PC-9 (cell line): ENCODE data around the gene NF2. TPM values are rescaled to one million over a fixed set of nuclear protein-coding genes. Genes with fewer than 3 reads are reported as not detected.
A peak's percentile ranks its signal among the peaks of the same experiment; 100 is the strongest.

Experiments used
- BruUV-seq: library from RNA; stranded (reverse); fragments of 400-500 nt; replicated peaks from 2 replicates; lab custom pipeline; 2021; lab: Mats Ljungman, UMichigan
- CTCF ChIA-PET: fragments of 300-600 bp; sonication (Branson Sonifier 250); formaldehyde crosslinking; loops from one replicate; lab custom pipeline; 2022; ENCODE audit warnings: antibody characterized with exemption; lab: Charles Lee
- POLR2A ChIA-PET: fragments of 300-600 bp; sonication (Branson Sonifier 250); formaldehyde crosslinking; loops from one replicate; lab custom pipeline; 2022; ENCODE audit warnings: antibody characterized with exemption; ENCODE audit not compliant: unreplicated experiment; lab: Charles Lee
- DNase-seq, 2 experiments: peaks; one replicate each; pipeline versions ENCODE4 v3.0.0 to v3.0.0-alpha.2; 2015 to 2022; ENCODE audit warnings: mixed read lengths in 1 of 2
- H2AFZ ChIP-seq: fragments of 200-600 bp; sonication (generic); 2 replicates; pipeline ENCODE4 v1.8.1; 2017; ENCODE audit warnings: antibody characterized with exemption
- H3F3A ChIP-seq: fragments of 200-600 bp; sonication (generic); 2 replicates; pipeline ENCODE4 v1.8.1; 2017; ENCODE audit warnings: antibody characterized with exemption, mild to moderate bottlenecking, low read depth; ENCODE audit not compliant: insufficient read depth
- H3K27ac ChIP-seq: fragments of 200-600 bp; sonication (generic); 2 replicates; pipeline ENCODE4 v1.6.1; 2016; ENCODE audit warnings: mixed run types
- H3K27me3 ChIP-seq: fragments of 200-600 bp; sonication (generic); 2 replicates; pipeline ENCODE4 v1.6.1; 2016; ENCODE audit warnings: low read depth, mixed run types; ENCODE audit not compliant: insufficient read depth
- H3K36me3 ChIP-seq: fragments of 200-600 bp; sonication (generic); 2 replicates; pipeline ENCODE4 v1.6.1; 2016; ENCODE audit warnings: low read depth, mixed run types
- H3K4me1 ChIP-seq: fragments of 200-600 bp; sonication (generic); replicated peaks from 2 replicates; pipeline ENCODE4 v1.6.1; 2016; ENCODE audit warnings: mixed run types; ENCODE audit not compliant: insufficient read depth
- H3K4me2 ChIP-seq: fragments of 200-600 bp; sonication (generic); 2 replicates; pipeline ENCODE4 v1.6.1; 2017; ENCODE audit warnings: mixed run types
- H3K4me3 ChIP-seq: fragments of 200-600 bp; sonication (generic); 2 replicates; pipeline ENCODE4 v1.6.1; 2016; ENCODE audit warnings: mixed run types
- H3K79me2 ChIP-seq: fragments of 200-600 bp; sonication (generic); 2 replicates; pipeline ENCODE4 v1.6.1; 2017; ENCODE audit warnings: low read depth, mixed run types
- H3K9me2 ChIP-seq: fragments of 200-600 bp; sonication (generic); 2 replicates; pipeline ENCODE4 v1.8.1; 2017; ENCODE audit warnings: mild to moderate bottlenecking; ENCODE audit not compliant: insufficient read depth
- H3K9me3 ChIP-seq: fragments of 200-600 bp; sonication (generic); 2 replicates; pipeline ENCODE4 v1.8.1; 2016; ENCODE audit warnings: low read depth; ENCODE audit not compliant: insufficient read depth
- H4K20me1 ChIP-seq: fragments of 200-600 bp; sonication (generic); 2 replicates; pipeline ENCODE4 v1.8.1; 2017; ENCODE audit not compliant: insufficient read depth
- CTCF ChIP-seq: fragments of 200-600 bp; sonication (generic); conservative IDR thresholded peaks from 2 replicates; pipeline ENCODE4 v1.6.1; 2017; ENCODE audit warnings: mixed run types, antibody characterized with exemption, mild to moderate bottlenecking, moderate library complexity
- EZH2 ChIP-seq: fragments of 200-600 bp; sonication (generic); IDR thresholded peaks from 2 replicates; pipeline ENCODE4 v1.8.0; 2017; ENCODE audit warnings: antibody characterized with exemption, low read depth
- intact Hi-C: fragments of 100-400 bp; cut with micrococcal nuclease; formaldehyde crosslinking; loops from one replicate; pipeline ENCODE4 v1.10.0; 2022; ENCODE audit not compliant: unreplicated experiment
- total RNA-seq: library from RNA; stranded (reverse); gene quantifications from 2 replicates; pipeline ENCODE4 v1.2.3, GENCODE V29; 2021

NF2 gene
- total RNA-seq, 1 experiment from 2014 or later = 73.2 TPM

DNA sequence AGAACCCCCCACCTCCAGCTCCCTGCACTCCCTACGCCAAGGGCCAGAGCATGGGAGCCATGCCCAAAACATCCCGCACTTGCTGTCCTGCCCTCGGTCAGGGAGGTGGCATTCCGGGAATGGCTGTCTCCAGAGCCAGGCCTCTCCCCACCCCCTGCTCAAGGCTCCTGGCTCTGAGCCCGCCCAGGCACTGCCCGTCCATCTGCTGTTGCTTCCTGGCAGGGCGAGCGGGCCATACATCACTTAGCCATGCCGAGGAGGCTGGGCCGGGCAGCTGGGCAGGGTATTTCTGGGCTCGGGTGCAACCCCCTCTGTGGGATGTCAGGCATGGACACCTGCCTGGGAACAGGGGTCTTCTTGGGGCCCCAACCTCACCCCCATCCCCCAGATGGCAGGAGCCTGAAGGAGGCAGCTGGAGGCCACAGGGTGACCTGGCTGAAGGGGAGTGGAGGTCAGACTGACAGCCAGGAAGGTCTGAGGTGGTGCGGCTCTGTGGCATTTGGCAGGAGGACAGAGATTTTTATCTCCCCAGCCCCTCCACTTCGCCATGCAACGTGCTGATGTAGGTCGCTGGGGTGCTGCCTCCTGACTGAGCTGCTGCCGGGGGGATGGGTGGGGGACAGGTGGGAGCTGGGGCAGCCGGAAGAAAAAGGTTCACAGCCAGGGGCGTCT is 107.6 kb downstream of the NF2 start:
- H3K4me2 ChIP-seq = peak overlapping the region; percentile 24; the same call in 1 of the 2 replicates
- no peak overlapping the region for H3K27ac ChIP-seq
- BruUV-seq = no TSS peak
- no peaks in the 10 kb centered on the region for H3F3A ChIP-seq
- no peaks in the 10 kb centered on the region for H3K27me3 ChIP-seq
- no peaks in the 10 kb centered on the region for H3K9me2 ChIP-seq
- 0 out of 2 replicates have a peak, but pooled peaks cover 11% of the 10 kb centered on the region for H3K4me1 ChIP-seq
- no peak overlapping the region for H3K4me3 ChIP-seq
- TF ChIP-seq CTCF (no peak), EZH2 (no peak)
- DNase-seq = peak in 1 of 2 experiments; percentile 80
- no peaks in the 10 kb centered on the region for H3K9me3 ChIP-seq
- ChIA-PET POLR2A (interaction anchor here (0.6 kb wide), 3 partner anchors 60 to 364 kb away, joined by 7 to 23 read pairs (median 8); no protein-coding TSS in a partner anchor), CTCF (interaction anchor here (0.7 kb wide), 1 partner anchor 103 kb away, joined by 7 read pairs; no protein-coding TSS in a partner anchor)
- H3K36me3 ChIP-seq = no peaks in the 10 kb centered on the region
- no peaks in the 10 kb centered on the region for H3K79me2 ChIP-seq
- no peak overlapping the region for H2AFZ ChIP-seq
- intact Hi-C loops = no loop called here
- H4K20me1 ChIP-seq = no peaks in the 10 kb centered on the region

DNA sequence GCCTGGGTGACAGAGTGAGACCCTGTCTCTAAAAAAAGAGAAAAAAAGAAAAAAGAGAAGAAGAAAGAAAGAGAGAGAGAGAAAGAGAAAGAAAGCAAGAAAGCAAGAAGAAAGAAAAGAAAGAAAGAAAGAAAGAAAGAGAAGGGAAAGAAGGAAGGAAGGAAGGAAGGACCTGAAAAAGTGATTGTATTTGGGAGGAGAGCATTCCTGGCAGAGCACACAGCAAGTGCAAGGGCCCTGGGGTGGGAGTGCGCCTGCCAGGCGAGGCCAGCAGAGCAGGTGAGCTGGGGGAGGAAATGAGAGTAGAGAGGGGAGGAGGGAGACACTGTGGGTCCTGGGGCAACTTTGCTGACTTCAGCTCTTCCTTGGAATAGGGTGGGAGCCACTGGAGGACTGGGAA is 108.7 kb downstream of the NF2 start:
- no peaks in the 10 kb centered on the region for H3K79me2 ChIP-seq
- no peak overlapping the region for H2AFZ ChIP-seq
- no peak overlapping the region for H3K4me3 ChIP-seq
- TF ChIP-seq CTCF (no peak), EZH2 (no peak)
- no peak for DNase-seq
- ChIA-PET CTCF (interaction anchor here (0.7 kb wide), 1 partner anchor 326 kb away, joined by 11 read pairs; no protein-coding TSS in a partner anchor), POLR2A (interaction anchor here (0.7 kb wide), 1 partner anchor 308 kb away, joined by 5 read pairs; no protein-coding TSS in a partner anchor)
- no peak overlapping the region for H3K4me2 ChIP-seq
- H3K36me3 ChIP-seq = no peaks in the 10 kb centered on the region
- H3K9me2 ChIP-seq = no peaks in the 10 kb centered on the region
- H3K27me3 ChIP-seq = no peaks in the 10 kb centered on the region
- H3K9me3 ChIP-seq = no peaks in the 10 kb centered on the region
- intact Hi-C loops = no loop called here
- H3K4me1 ChIP-seq = 0 out of 2 replicates have a peak, but pooled peaks cover 11% of the 10 kb centered on the region
- H4K20me1 ChIP-seq = no peaks in the 10 kb centered on the region
- H3K27ac ChIP-seq = no peak overlapping the region
- no TSS peak for BruUV-seq
- no peaks in the 10 kb centered on the region for H3F3A ChIP-seq

GRCh38 chr22:29713156-29713727 is 109.8 kb downstream of the NF2 start:
- no peak for TF ChIP-seq CTCF
- TF ChIP-seq EZH2 = no peak
- no peak overlapping the region for H3K27ac ChIP-seq
- H3K9me2 ChIP-seq = no peaks in the 10 kb centered on the region
- H3K9me3 ChIP-seq = no peaks in the 10 kb centered on the region
- H4K20me1 ChIP-seq = no peaks in the 10 kb centered on the region
- no peaks in the 10 kb centered on the region for H3K79me2 ChIP-seq
- no peak for DNase-seq
- CTCF ChIA-PET = no interaction called here
- POLR2A ChIA-PET = no interaction called here
- no peak overlapping the region for H3K4me2 ChIP-seq
- intact Hi-C loops = no loop called here
- H2AFZ ChIP-seq = no peak overlapping the region
- BruUV-seq = no TSS peak
- H3K4me1 ChIP-seq = 0 out of 2 replicates have a peak, but pooled peaks cover 11% of the 10 kb centered on the region
- H3K36me3 ChIP-seq = no peaks in the 10 kb centered on the region
- no peak overlapping the region for H3K4me3 ChIP-seq
- no peaks in the 10 kb centered on the region for H3F3A ChIP-seq
- peaks cover 1% of the 10 kb centered on the region; the same call in 1 of the 2 replicates for H3K27me3 ChIP-seq
